Gastroesophageal sphincter (tissue), 4 donors: ENCODE measurements around the gene FOXK1. TPM values are rescaled to one million over a fixed set of nuclear protein-coding genes. Genes with fewer than 3 reads are reported as not detected.

ENCODE experiments used
- ATAC-seq: fragments of 150-250 bp; one replicate; pipeline ENCODE4 v1.9.1; 2016; ENCODE audit warnings: mild to moderate bottlenecking, moderate library complexity
- H3K27ac ChIP-seq, 4 donors: fragments of 200-600 bp; sonication (generic) in 3 of 4; 1 replicate in 3 of 4; 2 replicates in 1 of 4; pipeline ENCODE4 v1.5.1; 2016 to 2019
- H3K27me3 ChIP-seq: fragments of 200-600 bp; sonication (generic); one replicate; pipeline ENCODE4 v1.5.1; 2019
- H3K36me3 ChIP-seq, 2 donors: fragments of 200-600 bp; sonication (generic); one replicate each; pipeline ENCODE4 v1.5.1; 2019; ENCODE audit warnings: control low read depth in 1 of 2
- H3K4me1 ChIP-seq, 3 donors: fragments of 200-600 bp; sonication (generic); 1 replicate in 2 of 3; 2 replicates in 1 of 3; pipeline ENCODE4 v1.5.1; 2016 to 2019; ENCODE audit warnings: control low read depth in 2 of 3
- H3K4me3 ChIP-seq, 2 donors: fragments of 200-600 bp; sonication (generic); one replicate each; pipeline ENCODE4 v1.5.1; 2019; ENCODE audit warnings: mild to moderate bottlenecking in 1 of 2, moderate library complexity in 1 of 2
- H3K9me3 ChIP-seq, 3 donors: fragments of 200-600 bp; sonication (generic); one replicate each; pipeline ENCODE4 v1.5.1; 2017 to 2019; ENCODE audit warnings: control low read depth in 2 of 3
- CTCF ChIP-seq, 4 experiments: fragments of 200-600 bp in 2 of 4; fragments of 450-650 bp in 2 of 4; sonication (generic) in 1 of 4; IDR thresholded peaks; one replicate each; pipeline ENCODE4 v1.5.1; 2017 to 2019; ENCODE audit warnings: antibody characterized with exemption in 4 of 4, mild to moderate bottlenecking in 2 of 4, moderate library complexity in 2 of 4
- EP300 ChIP-seq: sonication (generic); formaldehyde crosslinking; IDR thresholded peaks from one replicate; pipeline ENCODE4 v1.6.1; 2017; ENCODE audit warnings: antibody characterized with exemption, mild to moderate bottlenecking
- POLR2A ChIP-seq, 2 donors: fragments of 450-650 bp; IDR thresholded peaks; one replicate each; pipeline ENCODE4 v1.6.1; 2017; ENCODE audit warnings: antibody characterized with exemption in 2 of 2, mild to moderate bottlenecking in 2 of 2, moderate library complexity in 1 of 2
- POLR2AphosphoS5 ChIP-seq: sonication (generic); formaldehyde crosslinking; IDR thresholded peaks from one replicate; pipeline ENCODE4 v1.6.1; 2017; ENCODE audit warnings: antibody characterized with exemption
- WGBS, 2 donors: methylation state at CpG; one replicate each; pipeline ENCODE4 v1.1.5; 2018; ENCODE audit warnings: low coverage in 1 of 2; 5-methylcytosine and 5-hydroxymethylcytosine counted together
- total RNA-seq, 4 donors: library from RNA; depleted of rRNA; stranded (reverse); fragments of >200 nt; gene quantifications; one replicate each; pipeline ENCODE4 v1.1.0, GENCODE V29; 2016

The FOXK1 gene
- total RNA-seq, 4 donors from 2014 or later = 28.5 to 45.2 (median 30.0) TPM

GRCh38 chr7:4725014-4725849 lies 43.1 kb downstream of the FOXK1 start:
- peak; percentile 37 to 56 for TF ChIP-seq POLR2A (IDR thresholded peaks at IDR 0.05)
- TF ChIP-seq POLR2AphosphoS5 = peak; percentile 57
- no peak for TF ChIP-seq EP300
- WGBS, 2 donors = 0 to 7% methylated on average over 1 to 3 of the region's 48 CpGs
- peak; percentile 76 for ATAC-seq
- H3K9me3 ChIP-seq = no peaks in the 10 kb centered on the region
- H3K27me3 ChIP-seq = no peaks in the 10 kb centered on the region
- no peaks in the 10 kb centered on the region for H3K36me3 ChIP-seq
- H3K4me3 ChIP-seq = peak overlapping the region; percentile 22 to 58
- H3K27ac ChIP-seq = peak overlapping the region; percentile 51 to 96 (median 90)
- peaks cover 0 to 92% (median 26%) of the 10 kb centered on the region in 3 donors for H3K4me1 ChIP-seq

- H3K36me3 ChIP-seq = no peaks in the 10 kb centered on the region
- H3K27me3 ChIP-seq = no peaks in the 10 kb centered on the region
- peak; percentile 40 for ATAC-seq
- peaks cover 0 to 94% (median 26%) of the 10 kb centered on the region in 3 donors for H3K4me1 ChIP-seq
- H3K4me3 ChIP-seq = peak overlapping the region; percentile 22 to 58
- H3K9me3 ChIP-seq = no peaks in the 10 kb centered on the region
- WGBS, 2 donors = 0 to 19% methylated on average over 4 to 7 of the region's 15 CpGs
- no peak for TF ChIP-seq POLR2A (IDR thresholded peaks at IDR 0.05)
- TF ChIP-seq POLR2AphosphoS5 = peak; percentile 19
- no peak for TF ChIP-seq EP300
- peak overlapping the region; percentile 51 to 96 (median 90) for H3K27ac ChIP-seq
Observed at GRCh38 chr7:4725850-4726450, 43.9 kb downstream of the FOXK1 start.

GRCh38 chr7:4726566-4726965 lies 44.5 kb downstream of the FOXK1 start:
- Histone ChIP-seq H3K36me3 (no peaks in the 10 kb centered on the region), H3K27ac (peak overlapping the region; percentile 51 to 96 (median 90)), H3K4me3 (peak overlapping the region in 1 of 2 donors; percentile 58), H3K9me3 (no peaks in the 10 kb centered on the region), H3K27me3 (no peaks in the 10 kb centered on the region), H3K4me1 (peaks cover 0 to 95% (median 26%) of the 10 kb centered on the region in 3 donors)
- ATAC-seq = no peak
- 69 to 74% methylated on average over 8 to 9 of the region's 9 CpGs for WGBS, 2 donors
- TF ChIP-seq EP300 (no peak), POLR2AphosphoS5 (no peak), POLR2A (IDR thresholded peaks at IDR 0.05) (no peak), CTCF (IDR thresholded peaks at IDR 0.05) (no peak)

GRCh38 chr7:4727914-4728705 lies 46.0 kb downstream of the FOXK1 start:
- Histone ChIP-seq H3K27ac (peak overlapping the region in 3 of 4 donors; percentile 61 to 96 (median 85)), H3K4me3 (no peak overlapping the region), H3K9me3 (no peaks in the 10 kb centered on the region), H3K27me3 (no peaks in the 10 kb centered on the region), H3K36me3 (peaks cover 0 to 5% of the 10 kb centered on the region in 2 donors), H3K4me1 (peaks cover 0 to 91% (median 23%) of the 10 kb centered on the region in 3 donors)
- TF ChIP-seq POLR2A (IDR thresholded peaks at IDR 0.05) (no peak), EP300 (no peak), POLR2AphosphoS5 (no peak), CTCF (IDR thresholded peaks at IDR 0.05) (no peak)
- no peak for ATAC-seq
- 92 to 100% methylated on average over 3 to 9 of the region's 20 CpGs for WGBS, 2 donors

- H3K4me3 ChIP-seq = no peak overlapping the region
- no peaks in the 10 kb centered on the region for H3K9me3 ChIP-seq
- WGBS, 2 donors = no CpG with 5 or more reads among the region's 19 CpGs
- peak overlapping the region in 2 of 4 donors; percentile 19 to 96 for H3K27ac ChIP-seq
- no peaks in the 10 kb centered on the region for H3K27me3 ChIP-seq
- H3K4me1 ChIP-seq = peaks cover 0 to 79% (median 20%) of the 10 kb centered on the region in 3 donors
- TF ChIP-seq CTCF (IDR thresholded peaks at IDR 0.05) (no peak), POLR2AphosphoS5 (no peak), POLR2A (IDR thresholded peaks at IDR 0.05) (no peak), EP300 (no peak)
- ATAC-seq = no peak
- peaks cover 0 to 14% of the 10 kb centered on the region in 2 donors for H3K36me3 ChIP-seq
Observed at GRCh38 chr7:4729266-4729665, 47.2 kb downstream of the FOXK1 start.
